ENCODE measurements around the gene FAP.

DNA sequence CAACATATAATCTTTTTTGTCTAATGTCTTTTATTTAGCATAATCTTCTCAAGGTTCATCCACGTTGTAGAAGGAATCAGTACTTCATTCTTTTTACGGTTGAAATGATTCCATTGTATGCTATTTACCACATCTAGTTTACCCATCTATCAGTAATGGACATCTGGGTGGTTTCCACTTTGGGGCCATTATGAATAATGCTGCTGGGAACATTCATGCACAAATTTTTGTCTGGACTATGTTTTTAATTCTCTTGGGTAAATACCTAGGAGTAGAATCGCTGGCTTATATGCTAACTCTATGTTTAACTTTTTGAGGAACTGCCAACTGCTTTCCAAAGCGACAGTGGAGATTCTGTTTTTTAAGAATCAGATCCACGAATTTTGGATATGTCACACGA, 83.8 kb downstream of the FAP start:
- TF ChIP-seq EZH2phosphoT487 (IDR thresholded peaks at IDR 0.05) (no peak), EZH2 (IDR thresholded peaks at IDR 0.05) (no peak)
- TF ChIP-seq, protein P1, sequence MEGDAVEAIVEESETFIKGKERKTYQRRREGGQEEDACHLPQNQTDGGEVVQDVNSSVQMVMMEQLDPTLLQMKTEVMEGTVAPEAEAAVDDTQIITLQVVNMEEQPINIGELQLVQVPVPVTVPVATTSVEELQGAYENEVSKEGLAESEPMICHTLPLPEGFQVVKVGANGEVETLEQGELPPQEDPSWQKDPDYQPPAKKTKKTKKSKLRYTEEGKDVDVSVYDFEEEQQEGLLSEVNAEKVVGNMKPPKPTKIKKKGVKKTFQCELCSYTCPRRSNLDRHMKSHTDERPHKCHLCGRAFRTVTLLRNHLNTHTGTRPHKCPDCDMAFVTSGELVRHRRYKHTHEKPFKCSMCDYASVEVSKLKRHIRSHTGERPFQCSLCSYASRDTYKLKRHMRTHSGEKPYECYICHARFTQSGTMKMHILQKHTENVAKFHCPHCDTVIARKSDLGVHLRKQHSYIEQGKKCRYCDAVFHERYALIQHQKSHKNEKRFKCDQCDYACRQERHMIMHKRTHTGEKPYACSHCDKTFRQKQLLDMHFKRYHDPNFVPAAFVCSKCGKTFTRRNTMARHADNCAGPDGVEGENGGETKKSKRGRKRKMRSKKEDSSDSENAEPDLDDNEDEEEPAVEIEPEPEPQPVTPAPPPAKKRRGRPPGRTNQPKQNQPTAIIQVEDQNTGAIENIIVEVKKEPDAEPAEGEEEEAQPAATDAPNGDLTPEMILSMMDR (IDR thresholded peaks at IDR 0.05), result no peak

All from neural progenitor cell (in vitro differentiated cells).